Peyer's patch (tissue), 4 donors: ENCODE data around the gene SLC9A8.

Source experiments
- POLR2A ChIP-seq, 2 donors: fragments of 450-650 bp; IDR thresholded peaks; one replicate each; pipeline ENCODE4 v1.5.1; 2017; ENCODE audit warnings: antibody characterized with exemption in 2 of 2, mild to moderate bottlenecking in 2 of 2, moderate library complexity in 2 of 2
- TF ChIP-seq, protein P1 (sequence below), 6 experiments: fragments of 450-650 bp in 4 of 6; fragments of 200-600 bp in 2 of 6; sonication (generic) in 1 of 6; IDR thresholded peaks; one replicate each; pipeline ENCODE4 v1.5.1; 2017 to 2019; ENCODE audit warnings: antibody characterized with exemption in 6 of 6, mild to moderate bottlenecking in 3 of 6, moderate library complexity in 1 of 6

GRCh38 chr20:49797344-49797615 lies 15.3 kb upstream of the SLC9A8 start:
- TF ChIP-seq, protein P1, sequence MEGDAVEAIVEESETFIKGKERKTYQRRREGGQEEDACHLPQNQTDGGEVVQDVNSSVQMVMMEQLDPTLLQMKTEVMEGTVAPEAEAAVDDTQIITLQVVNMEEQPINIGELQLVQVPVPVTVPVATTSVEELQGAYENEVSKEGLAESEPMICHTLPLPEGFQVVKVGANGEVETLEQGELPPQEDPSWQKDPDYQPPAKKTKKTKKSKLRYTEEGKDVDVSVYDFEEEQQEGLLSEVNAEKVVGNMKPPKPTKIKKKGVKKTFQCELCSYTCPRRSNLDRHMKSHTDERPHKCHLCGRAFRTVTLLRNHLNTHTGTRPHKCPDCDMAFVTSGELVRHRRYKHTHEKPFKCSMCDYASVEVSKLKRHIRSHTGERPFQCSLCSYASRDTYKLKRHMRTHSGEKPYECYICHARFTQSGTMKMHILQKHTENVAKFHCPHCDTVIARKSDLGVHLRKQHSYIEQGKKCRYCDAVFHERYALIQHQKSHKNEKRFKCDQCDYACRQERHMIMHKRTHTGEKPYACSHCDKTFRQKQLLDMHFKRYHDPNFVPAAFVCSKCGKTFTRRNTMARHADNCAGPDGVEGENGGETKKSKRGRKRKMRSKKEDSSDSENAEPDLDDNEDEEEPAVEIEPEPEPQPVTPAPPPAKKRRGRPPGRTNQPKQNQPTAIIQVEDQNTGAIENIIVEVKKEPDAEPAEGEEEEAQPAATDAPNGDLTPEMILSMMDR (IDR thresholded peaks at IDR 0.05): no peak
- no peak for TF ChIP-seq POLR2A (IDR thresholded peaks at IDR 0.05)
